DMS 273 treated with DMSO at 0.1 percent for 48 hours (cell line): ENCODE results near the gene LFNG.

ENCODE experiments used
- DNase-seq: peaks from one replicate; lab custom pipeline; 2025; lab: John Stamatoyannopoulos, UW

The LFNG gene

DNA sequence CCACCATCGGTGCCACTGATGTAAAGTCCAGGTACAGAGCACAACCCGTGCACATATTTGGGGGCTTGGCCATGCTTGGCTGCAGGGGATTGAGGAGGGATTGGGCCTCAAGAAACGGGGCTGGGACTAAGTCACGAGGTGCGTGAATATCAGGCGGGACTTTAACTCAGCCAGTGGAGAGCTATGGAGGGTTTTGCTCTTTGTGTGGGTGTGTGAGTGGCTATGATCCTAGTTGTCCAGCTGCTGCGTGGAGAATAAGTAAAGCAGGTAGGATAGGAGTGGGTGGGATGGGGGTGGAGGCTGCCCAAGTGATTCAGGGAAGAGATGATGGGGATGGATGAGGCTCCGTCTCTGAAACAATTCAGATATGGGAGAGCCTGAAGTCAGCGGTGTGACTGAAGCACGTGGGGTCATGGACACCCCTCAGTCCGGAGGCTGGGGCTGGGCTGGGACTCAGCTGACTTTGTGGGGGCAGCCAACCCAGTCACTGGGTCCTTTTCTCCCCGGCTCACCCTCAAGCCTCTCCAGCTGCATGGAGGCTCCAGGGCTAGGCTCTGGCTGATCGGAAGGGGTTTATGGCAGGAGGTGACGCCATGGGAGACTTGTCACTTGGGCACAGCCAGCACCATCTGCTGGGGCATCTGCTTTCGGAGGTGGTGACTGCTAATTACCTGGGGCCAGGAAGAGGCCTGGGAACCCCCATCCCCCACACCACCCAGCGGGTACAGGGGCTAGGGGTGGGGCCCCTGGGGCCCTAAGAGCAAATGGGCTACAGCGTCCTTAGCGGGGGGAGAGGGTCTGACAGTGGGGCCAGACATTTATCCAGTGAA is 1.7 kb upstream of the LFNG start:
- DNase-seq, result peak; percentile 83

- DNase-seq, result no peak
These were observed 846 bp upstream of the LFNG start for GRCh38 chr7:2518737-2519118.

- DNase-seq, result no peak
These were observed 672 bp downstream of the LFNG start for GRCh38 chr7:2520131-2520760.

DNA sequence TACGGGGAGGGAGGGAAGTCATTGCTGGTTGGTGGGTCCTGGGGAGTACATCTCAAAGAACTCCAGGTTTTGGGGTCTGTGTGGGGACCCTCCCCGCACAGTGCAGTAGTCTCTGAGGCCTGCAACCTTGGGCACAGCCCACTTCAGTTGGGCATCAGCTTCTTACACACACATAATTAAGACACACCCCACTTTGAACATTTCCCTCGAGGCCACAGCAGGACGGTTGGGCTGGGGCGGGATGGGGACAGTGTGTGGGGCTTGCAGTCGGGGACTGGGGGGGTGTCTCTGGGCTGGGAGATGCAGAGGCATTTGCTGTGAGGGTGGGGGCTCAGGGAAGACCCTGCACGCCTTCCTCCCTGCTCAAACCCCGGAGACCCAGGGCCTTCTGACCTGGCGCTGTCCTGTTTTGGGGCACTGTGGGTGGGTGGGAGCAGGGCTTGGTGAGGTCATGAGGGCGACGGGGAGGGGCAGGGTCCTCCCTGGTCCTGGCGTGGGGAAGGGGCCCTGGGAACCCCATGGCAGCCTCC is 1.3 kb downstream of the LFNG start:
- DNase-seq, result no peak

- no peak for DNase-seq
These were observed 1.8 kb downstream of the LFNG start for GRCh38 chr7:2521341-2521745.

GRCh38 chr7:2521952-2522591 is 2.5 kb downstream of the LFNG start:
- DNase-seq, result no peak

DNA sequence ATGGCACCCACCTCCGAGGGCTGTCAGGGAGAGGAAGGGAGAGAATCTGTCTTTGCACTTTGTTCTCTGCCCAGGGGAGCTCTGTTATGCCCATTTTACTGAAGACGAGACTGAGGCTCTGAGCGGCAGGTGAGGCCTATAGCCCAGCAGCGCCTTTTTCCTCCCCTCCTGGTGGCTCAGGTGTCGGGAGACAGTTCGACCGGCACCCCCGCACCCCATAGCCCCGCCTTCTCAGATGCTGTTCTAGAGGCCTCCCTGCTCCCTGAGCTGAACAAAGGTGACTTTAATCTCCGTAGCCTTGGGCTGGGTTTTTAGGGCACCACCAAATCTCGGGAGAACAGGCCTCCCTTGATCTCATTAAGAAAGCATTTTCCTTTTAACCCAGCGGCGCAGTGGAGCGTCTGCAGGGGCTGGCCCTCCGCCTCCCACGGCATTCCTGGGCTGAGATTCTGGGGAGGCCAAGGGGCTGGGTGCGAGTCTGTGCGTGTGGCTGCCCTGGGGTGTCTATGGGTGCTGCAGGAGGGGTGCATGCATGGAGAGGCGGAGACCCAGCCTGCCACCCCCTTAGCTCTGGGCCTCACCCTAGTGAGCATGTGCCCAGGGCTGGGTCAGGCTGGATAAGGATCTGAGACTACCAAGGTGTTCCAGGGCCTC is 3.3 kb downstream of the LFNG start:
- DNase-seq, result no peak

GRCh38 chr7:2523461-2523936 is 3.9 kb downstream of the LFNG start:
- no peak for DNase-seq

- no peak for DNase-seq
These were observed 4.6 kb downstream of the LFNG start for GRCh38 chr7:2523941-2524807.

DNA sequence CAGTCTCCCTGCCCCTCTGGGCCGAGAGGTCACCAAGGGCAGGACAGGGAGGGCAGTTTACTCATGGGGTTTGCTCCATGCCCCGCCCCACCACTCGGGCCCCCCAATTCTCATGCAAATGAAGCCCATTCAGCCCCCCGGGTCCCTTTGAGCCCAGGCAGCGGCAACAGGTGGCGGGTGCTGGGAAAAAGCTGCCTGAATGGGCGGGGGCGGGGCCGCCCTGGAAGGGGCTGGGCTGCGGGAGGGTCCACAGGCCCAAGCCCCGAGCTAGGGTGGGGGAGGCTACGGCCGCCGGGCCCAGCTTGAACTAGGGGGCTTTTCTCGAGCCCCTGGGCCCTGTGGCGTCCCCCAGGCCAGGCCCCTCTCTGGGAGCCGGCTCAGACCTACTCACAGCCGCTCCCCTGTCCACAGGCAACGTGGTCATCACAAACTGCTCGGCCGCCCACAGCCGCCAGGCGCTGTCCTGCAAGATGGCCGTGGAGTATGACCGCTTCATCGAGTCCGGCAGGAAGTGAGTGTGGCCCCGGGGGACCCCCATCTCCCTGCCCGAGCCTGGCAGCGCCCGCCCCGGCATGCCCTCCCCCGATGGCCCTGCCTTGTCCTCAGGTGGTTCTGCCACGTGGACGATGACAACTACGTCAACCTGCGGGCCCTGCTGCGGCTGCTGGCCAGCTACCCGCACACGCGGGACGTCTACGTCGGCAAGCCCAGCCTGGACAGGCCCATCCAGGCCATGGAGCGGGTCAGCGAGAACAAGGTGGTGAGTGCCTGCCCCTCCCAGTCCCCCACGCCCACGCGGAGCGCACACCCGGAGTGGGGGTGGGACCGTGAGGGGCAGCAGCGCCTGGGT is 5.5 kb downstream of the LFNG start:
- no peak for DNase-seq

DNA sequence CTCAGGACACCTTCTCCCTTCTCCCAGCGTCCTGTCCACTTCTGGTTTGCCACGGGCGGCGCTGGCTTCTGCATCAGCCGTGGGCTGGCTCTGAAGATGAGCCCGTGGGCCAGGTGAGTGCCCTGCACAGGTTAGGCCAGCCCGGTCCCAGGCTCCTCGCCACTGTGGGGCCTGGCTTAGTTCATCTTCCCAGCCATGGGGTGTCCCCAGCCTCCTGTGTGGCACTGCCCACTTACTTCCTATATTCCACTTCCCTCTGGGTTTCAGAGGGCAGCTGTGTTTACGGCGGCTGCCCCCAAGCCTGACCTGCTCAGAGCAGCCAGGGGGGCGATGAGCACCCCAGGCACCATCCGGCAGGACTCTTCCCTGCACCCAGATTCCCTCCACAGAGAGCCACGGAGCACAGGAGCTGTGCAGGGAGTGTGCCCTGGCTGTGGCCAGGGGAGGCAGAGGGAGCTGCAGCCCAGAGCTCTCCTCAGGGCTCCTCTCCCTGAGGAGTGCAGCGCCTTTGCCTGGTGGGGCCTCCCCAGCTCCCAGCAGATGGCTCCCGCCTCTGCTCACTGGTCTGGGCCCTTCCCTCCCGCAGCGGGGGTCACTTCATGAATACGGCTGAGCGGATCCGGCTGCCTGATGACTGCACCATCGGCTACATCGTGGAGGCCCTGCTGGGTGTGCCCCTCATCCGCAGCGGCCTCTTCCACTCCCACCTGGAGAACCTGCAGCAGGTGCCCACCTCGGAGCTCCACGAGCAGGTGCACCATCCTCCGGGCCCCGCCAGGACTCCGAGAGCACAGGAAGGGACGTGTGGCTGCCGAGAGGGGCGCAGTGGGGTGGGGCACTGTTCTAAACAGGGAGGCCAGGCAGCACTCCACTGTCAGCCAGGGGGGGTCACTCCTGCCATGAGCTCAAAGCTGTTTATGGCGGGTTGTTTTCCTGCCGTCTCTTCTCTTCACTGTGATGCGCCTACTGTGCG is 6.4 kb downstream of the LFNG start:
- no peak for DNase-seq

- no peak for DNase-seq
These were observed 7.3 kb downstream of the LFNG start for GRCh38 chr7:2526659-2527504.

GRCh38 chr7:2527505-2528467 is 8.2 kb downstream of the LFNG start:
- no peak for DNase-seq

GRCh38 chr7:2528481-2529095 is 9.0 kb downstream of the LFNG start:
- no peak for DNase-seq

DNA sequence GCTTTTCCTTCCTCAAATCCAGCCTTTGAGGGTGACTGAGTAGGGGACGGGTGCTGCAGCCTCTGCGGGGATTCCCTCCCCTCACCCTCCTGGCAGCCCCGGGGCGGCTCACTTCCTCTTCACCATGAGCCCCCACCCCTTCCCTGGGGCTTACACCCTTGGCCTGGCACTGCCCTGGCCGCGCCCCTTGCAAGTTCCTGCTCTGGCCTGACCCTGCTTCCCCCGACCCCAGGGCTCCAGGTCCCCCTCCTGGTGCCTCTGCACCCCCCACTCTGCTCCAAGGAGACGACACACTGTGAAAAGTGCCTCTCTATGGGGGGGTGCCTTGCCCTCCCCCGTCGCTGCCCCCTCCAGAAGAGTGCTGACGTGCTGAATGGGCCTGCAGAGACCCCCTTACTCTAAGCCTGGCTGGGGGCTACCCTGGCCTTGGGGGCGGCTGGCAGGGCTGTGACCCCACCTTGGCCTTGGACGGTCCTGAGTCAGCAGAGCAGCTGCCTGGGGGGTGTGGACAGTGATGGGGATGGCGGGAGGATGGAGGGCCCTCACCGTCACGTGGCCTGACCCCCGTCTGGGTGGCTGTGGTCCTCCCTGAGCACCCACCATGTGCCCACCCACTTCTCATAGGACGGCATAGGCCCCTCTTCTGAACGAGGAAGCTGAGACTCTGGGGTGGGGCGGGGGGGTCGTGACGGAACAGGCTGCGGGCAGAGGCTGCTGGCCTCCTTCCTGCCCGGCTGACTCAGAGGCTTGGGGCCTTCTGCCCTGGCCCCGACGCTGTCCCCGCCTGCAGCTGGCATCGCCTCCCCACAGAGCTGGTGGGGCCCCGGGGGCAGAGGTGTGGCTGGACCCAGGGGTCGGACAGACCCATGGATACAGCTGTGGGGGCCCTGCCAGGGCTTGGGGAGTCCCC is 9.8 kb downstream of the LFNG start:
- no peak for DNase-seq
